RWPE1 (cell line): ENCODE measurements around the gene INTS11.

Source experiments
- CTCF ChIA-PET: fragments of 350-600 bp; sonication (Branson Sonifier 250); formaldehyde crosslinking; extraction: SDS; loops from one replicate; lab custom pipeline; 2021; lab: Yijun Ruan, JAX
- POLR2A ChIA-PET: fragments of 400-600 bp; formaldehyde crosslinking; extraction: SDS; loops from one replicate; lab custom pipeline; 2020; ENCODE audit warnings: antibody characterized with exemption; ENCODE audit not compliant: low non-redundant PET; lab: Yijun Ruan, JAX
- DNase-seq: peaks from one replicate; pipeline ENCODE4 v3.0.0; 2012; ENCODE audit warnings: low spot score
- H3K27ac ChIP-seq: fragments of 450-650 bp; 2 replicates; pipeline ENCODE4 v1.5.1; 2017
- TF ChIP-seq, protein P1 (sequence below): fragments of 450-650 bp; conservative IDR thresholded peaks from 2 replicates; pipeline ENCODE4 v1.5.1; 2017; ENCODE audit warnings: low read depth, mild to moderate bottlenecking

The INTS11 gene

DNA sequence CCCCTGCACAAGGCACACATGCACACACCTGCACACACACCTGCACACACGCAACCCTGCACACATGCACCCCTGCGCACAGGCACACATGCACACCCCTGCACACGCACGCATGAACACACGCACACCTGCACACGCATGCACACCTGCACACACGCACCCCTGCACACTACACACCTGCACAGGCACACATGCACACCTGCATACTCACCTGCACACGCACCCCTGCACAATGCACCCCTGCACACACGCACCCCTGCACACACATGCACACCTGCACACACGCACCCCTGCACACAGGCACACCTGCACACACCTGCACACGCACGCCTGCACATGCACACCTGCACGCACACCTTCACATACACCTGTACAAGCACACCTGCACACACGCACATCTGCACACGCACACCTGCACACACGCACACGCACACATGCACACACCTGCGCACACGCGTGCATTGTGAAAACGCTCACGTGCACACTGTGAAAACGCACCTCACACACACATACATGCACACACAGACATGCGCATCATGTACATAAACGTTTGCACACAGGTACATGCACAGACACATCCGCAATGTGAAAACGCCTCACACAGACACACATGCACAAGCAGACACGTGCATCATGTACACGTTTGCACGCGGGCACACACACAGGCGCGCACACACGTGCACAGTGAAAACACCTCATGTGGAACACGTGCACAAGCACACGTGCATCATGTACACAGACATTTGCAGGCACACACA is 16.5 kb upstream of the INTS11 start:
- POLR2A ChIA-PET: no interaction called here
- peak overlapping the region; percentile 98 for H3K27ac ChIP-seq
- DNase-seq: no peak
- CTCF ChIA-PET: no interaction called here
- TF ChIP-seq, protein P1, sequence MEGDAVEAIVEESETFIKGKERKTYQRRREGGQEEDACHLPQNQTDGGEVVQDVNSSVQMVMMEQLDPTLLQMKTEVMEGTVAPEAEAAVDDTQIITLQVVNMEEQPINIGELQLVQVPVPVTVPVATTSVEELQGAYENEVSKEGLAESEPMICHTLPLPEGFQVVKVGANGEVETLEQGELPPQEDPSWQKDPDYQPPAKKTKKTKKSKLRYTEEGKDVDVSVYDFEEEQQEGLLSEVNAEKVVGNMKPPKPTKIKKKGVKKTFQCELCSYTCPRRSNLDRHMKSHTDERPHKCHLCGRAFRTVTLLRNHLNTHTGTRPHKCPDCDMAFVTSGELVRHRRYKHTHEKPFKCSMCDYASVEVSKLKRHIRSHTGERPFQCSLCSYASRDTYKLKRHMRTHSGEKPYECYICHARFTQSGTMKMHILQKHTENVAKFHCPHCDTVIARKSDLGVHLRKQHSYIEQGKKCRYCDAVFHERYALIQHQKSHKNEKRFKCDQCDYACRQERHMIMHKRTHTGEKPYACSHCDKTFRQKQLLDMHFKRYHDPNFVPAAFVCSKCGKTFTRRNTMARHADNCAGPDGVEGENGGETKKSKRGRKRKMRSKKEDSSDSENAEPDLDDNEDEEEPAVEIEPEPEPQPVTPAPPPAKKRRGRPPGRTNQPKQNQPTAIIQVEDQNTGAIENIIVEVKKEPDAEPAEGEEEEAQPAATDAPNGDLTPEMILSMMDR: no peak

DNA sequence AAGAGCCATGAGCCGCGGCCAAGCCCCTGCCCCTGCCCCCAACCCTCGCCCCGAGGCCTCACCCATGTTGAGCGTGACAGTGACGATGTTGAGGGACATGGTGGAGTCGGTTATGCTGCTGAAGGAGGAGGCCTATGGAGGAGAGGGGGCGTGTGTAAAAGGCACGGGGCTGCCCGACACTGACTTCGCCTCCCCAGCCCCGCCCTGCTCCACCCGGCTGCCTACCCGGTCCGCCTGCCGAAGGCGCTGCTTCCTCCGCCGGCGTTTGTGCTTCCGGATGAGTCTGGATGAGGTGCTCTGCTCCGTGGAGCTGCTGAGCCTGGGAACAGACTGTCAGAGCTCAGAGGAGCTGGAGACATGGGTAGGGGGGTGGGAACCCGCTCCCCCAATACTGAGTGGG is 15.7 kb upstream of the INTS11 start:
- ChIA-PET CTCF (no interaction called here), POLR2A (no interaction called here)
- no peak for DNase-seq
- 0 out of 2 replicates have a peak overlapping the region, but pooled peaks have one; percentile 14 for H3K27ac ChIP-seq
- TF ChIP-seq, protein P1: no peak

DNA sequence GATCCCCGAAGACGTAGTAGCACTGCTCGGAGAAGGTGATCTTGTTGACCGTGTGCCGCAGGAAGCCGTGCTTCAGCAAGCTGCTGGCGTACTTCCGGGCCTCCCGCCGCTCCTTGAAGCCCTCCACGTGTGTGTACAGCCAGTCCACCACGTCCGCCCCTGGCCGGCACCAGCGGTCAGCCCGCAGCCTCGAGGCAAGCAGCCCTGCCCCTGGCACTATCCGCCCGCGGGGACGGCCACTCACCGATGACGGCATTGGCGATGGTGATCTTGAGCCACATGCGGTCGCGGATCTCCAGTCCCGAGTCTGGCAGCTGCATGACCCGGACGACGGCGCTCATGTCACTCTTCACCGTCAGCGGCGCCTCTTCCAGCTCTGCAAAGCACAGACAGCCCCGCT is 13.8 kb upstream of the INTS11 start:
- POLR2A ChIA-PET: no interaction called here
- peak overlapping the region; percentile 68 for H3K27ac ChIP-seq
- TF ChIP-seq, protein P1: no peak
- CTCF ChIA-PET: interaction anchor here (0.5 kb wide), 1 partner anchor 173 kb away, joined by 5 read pairs; no protein-coding TSS in a partner anchor
- DNase-seq: no peak

DNA sequence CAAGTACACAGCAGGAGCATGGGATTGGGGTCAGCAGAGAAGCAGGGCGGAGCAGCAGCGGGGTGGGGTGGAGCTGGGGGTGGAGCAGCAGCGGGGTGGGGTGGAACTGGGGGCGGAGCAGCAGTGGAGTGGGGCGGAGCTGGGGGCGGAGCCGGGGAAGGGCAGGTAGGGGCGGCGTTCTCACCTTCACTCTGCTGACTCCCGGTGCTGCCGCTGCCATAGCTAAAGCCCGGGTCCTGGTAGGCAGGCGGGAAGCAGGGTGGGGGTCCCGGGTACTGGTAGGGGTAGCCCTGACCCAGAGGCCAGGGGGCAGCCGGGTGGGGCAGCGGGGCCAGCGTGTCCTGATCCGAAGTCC is 13.3 kb upstream of the INTS11 start:
- ChIA-PET CTCF (no interaction called here), POLR2A (no interaction called here)
- peak; percentile 87 for DNase-seq
- peak overlapping the region; percentile 68 for H3K27ac ChIP-seq
- TF ChIP-seq, protein P1: no peak

DNA sequence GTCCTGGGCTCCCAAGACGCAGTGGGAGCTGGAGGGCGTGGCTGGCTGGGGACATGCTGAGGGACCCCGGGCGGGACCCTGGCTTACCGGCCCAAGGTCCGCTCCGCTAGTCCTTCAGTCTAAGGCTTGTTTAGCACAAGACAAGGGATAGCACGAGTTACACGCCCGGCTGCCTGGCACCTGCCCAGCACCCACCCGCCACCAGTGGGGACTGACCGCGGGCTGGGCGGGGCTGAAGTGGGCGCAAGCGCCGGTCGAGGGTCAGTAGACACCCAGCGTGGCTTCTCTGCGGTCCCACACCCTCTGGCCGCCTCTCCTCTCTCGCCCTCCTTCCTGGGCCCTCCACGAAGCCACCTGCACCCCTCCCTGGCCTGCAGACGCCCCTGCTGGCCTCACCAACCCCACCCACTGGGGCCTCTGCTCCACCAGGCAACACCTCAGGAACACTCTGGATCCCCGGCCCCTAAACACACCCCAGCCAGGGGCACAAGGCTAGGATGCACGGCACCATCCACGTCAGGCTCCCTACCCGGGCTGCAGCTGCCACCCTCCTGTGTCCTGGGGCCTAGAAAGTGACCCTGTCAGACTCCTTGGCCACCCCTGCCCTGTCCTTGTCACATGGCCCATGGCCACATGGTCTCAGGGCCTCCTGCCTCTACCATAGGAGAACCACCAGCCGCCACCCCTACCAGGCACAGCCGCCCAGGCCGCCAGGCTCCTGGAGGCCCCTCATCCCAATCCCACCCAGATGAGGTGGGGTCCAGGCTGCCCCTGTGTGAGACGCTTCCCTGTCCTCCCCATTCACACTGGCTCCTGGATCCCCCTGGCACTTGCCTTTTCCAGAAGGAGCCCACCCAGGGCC is 12.7 kb upstream of the INTS11 start:
- peak overlapping the region; percentile 68 for H3K27ac ChIP-seq
- ChIA-PET POLR2A (no interaction called here), CTCF (no interaction called here)
- TF ChIP-seq, protein P1: no peak
- DNase-seq: no peak

DNA sequence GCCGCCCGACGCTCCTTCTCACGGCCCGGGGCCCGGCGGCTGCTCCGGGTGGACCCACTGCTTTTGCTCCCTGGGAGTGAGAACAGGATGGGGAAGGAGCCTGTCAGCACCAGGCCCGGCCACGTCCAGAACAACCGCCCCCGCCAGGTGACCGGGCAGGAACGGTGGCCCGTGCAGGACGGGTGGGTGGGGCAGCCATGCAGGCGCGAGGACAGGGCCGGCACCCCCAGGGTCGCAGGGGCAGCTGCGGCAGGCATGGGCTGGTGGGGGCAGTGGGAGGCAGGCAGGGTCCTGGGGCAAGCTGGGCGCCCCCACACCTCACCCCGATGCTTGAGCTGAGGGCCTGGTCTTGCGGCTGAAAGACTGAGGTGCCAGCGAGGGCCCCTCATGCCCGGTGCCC is 12.0 kb upstream of the INTS11 start:
- H3K27ac ChIP-seq: peak overlapping the region; percentile 68
- CTCF ChIA-PET: interaction anchor here (0.9 kb wide), 1 partner anchor 37 kb away, joined by 3 read pairs; no protein-coding TSS in a partner anchor
- DNase-seq: no peak
- TF ChIP-seq, protein P1: no peak
- POLR2A ChIA-PET: no interaction called here
